Large intestine (tissue), 3 donors: ENCODE measurements around the gene DNM3. TPM values are rescaled to one million over a fixed set of nuclear protein-coding genes. Genes with fewer than 3 reads are reported as not detected.
A peak's percentile ranks its signal among the peaks of the same experiment; 100 is the strongest.

Experiments
- DNase-seq, 2 donors: peaks; one replicate each; pipeline versions ENCODE4 v3.0.0 to v3.0.0-alpha.2; 2013
- H3K27ac ChIP-seq: one replicate; pipeline ENCODE4 v1.5.1; 2013; ENCODE audit warnings: low read length
- H3K27me3 ChIP-seq: 2 replicates; pipeline ENCODE4 v1.6.1; 2013; ENCODE audit warnings: low read length; ENCODE audit not compliant: control insufficient read depth, insufficient read depth
- H3K36me3 ChIP-seq: 2 replicates; pipeline ENCODE4 v1.6.1; 2013; ENCODE audit warnings: low read length; ENCODE audit not compliant: control insufficient read depth, insufficient read depth
- H3K4me1 ChIP-seq: one replicate; pipeline ENCODE4 v1.6.1; 2013; ENCODE audit warnings: low read length; ENCODE audit not compliant: control insufficient read depth, insufficient read depth
- H3K4me3 ChIP-seq: one replicate; pipeline ENCODE4 v1.5.1; 2013; ENCODE audit warnings: low read length
- H3K9me3 ChIP-seq: one replicate; pipeline ENCODE4 v1.6.1; 2013; ENCODE audit warnings: mild to moderate bottlenecking, low read depth, low read length, moderate library complexity; ENCODE audit not compliant: control insufficient read depth
- WGBS: methylation state at CpG from one replicate; pipeline ENCODE4 v1.1.5; 2013; ENCODE audit warnings: low lambda C conversion rate; ENCODE audit not compliant: insufficient coverage; 5-methylcytosine and 5-hydroxymethylcytosine counted together
- polyA plus RNA-seq: library from polyadenylated mRNA; unstranded; fragments of 120-200 nt; gene quantifications from one replicate; pipeline ENCODE4 v1.2.1, GENCODE V29; 2013

DNM3 gene
- polyA plus RNA-seq, 1 donor, result 2.2 TPM

- Histone ChIP-seq H3K27me3 (no peaks in the 10 kb centered on the region), H3K4me3 (no peak overlapping the region), H3K27ac (no peak overlapping the region), H3K9me3 (no peaks in the 10 kb centered on the region), H3K36me3 (no peaks in the 10 kb centered on the region), H3K4me1 (peaks cover 3% of the 10 kb centered on the region)
- WGBS, result no CpG with 5 or more reads among the region's 4 CpGs
- DNase-seq, result no peak
These were observed 501.4 kb downstream of the DNM3 start for GRCh38 chr1:172342584-172343239.

GRCh38 chr1:172343240-172344160 lies 502.2 kb downstream of the DNM3 start:
- no peaks in the 10 kb centered on the region for H3K9me3 ChIP-seq
- H3K4me3 ChIP-seq, result no peak overlapping the region
- no peaks in the 10 kb centered on the region for H3K27me3 ChIP-seq
- peak overlapping the region; percentile 60 for H3K27ac ChIP-seq
- peaks cover 3% of the 10 kb centered on the region for H3K4me1 ChIP-seq
- DNase-seq, result peak; percentile 5 to 27
- no peaks in the 10 kb centered on the region for H3K36me3 ChIP-seq
- WGBS, result 73% methylated on average over 3 of the region's 11 CpGs

GRCh38 chr1:172344444-172344843 lies 503.1 kb downstream of the DNM3 start:
- H3K4me3 ChIP-seq, result no peak overlapping the region
- no peak overlapping the region for H3K27ac ChIP-seq
- 100% methylated on average over 2 of the region's 7 CpGs for WGBS
- no peaks in the 10 kb centered on the region for H3K36me3 ChIP-seq
- no peaks in the 10 kb centered on the region for H3K9me3 ChIP-seq
- no peak for DNase-seq
- no peaks in the 10 kb centered on the region for H3K27me3 ChIP-seq
- H3K4me1 ChIP-seq, result no peaks in the 10 kb centered on the region

GRCh38 chr1:172345077-172345476 lies 503.8 kb downstream of the DNM3 start:
- Histone ChIP-seq H3K27ac (no peak overlapping the region), H3K4me3 (no peak overlapping the region), H3K27me3 (no peaks in the 10 kb centered on the region), H3K9me3 (no peaks in the 10 kb centered on the region), H3K36me3 (no peaks in the 10 kb centered on the region), H3K4me1 (no peaks in the 10 kb centered on the region)
- DNase-seq, result no peak
- 80% methylated on average over 1 of the region's 1 CpG for WGBS

- no peaks in the 10 kb centered on the region for H3K36me3 ChIP-seq
- H3K27ac ChIP-seq, result no peak overlapping the region
- H3K27me3 ChIP-seq, result no peaks in the 10 kb centered on the region
- H3K4me1 ChIP-seq, result peaks cover 6% of the 10 kb centered on the region
- 100% methylated on average over 2 of the region's 3 CpGs for WGBS
- DNase-seq, result no peak
- no peak overlapping the region for H3K4me3 ChIP-seq
- no peaks in the 10 kb centered on the region for H3K9me3 ChIP-seq
These were observed 506.1 kb downstream of the DNM3 start for GRCh38 chr1:172347416-172347815.

- Histone ChIP-seq H3K36me3 (no peaks in the 10 kb centered on the region), H3K4me3 (no peak overlapping the region), H3K27me3 (no peaks in the 10 kb centered on the region), H3K9me3 (peaks cover 2% of the 10 kb centered on the region), H3K4me1 (peaks cover 13% of the 10 kb centered on the region), H3K27ac (no peak overlapping the region)
- DNase-seq, result no peak
These were observed 509.6 kb downstream of the DNM3 start for GRCh38 chr1:172350856-172351255.

- no peaks in the 10 kb centered on the region for H3K36me3 ChIP-seq
- H3K27ac ChIP-seq, result peak overlapping the region; percentile 68
- H3K9me3 ChIP-seq, result peaks cover 2% of the 10 kb centered on the region
- H3K4me1 ChIP-seq, result peaks cover 15% of the 10 kb centered on the region
- no peak for DNase-seq
- no peak overlapping the region for H3K4me3 ChIP-seq
- no peaks in the 10 kb centered on the region for H3K27me3 ChIP-seq
These were observed 510.0 kb downstream of the DNM3 start for GRCh38 chr1:172351346-172351745.

- Histone ChIP-seq H3K36me3 (no peaks in the 10 kb centered on the region), H3K27me3 (no peaks in the 10 kb centered on the region), H3K9me3 (peaks cover 2% of the 10 kb centered on the region), H3K27ac (peak overlapping the region; percentile 68), H3K4me1 (peaks cover 15% of the 10 kb centered on the region), H3K4me3 (no peak overlapping the region)
- peak; percentile 38 to 52 for DNase-seq
- WGBS, result no CpG with 5 or more reads among the region's 3 CpGs
These were observed 510.5 kb downstream of the DNM3 start for GRCh38 chr1:172351754-172352161.

GRCh38 chr1:172352435-172352834 lies 511.1 kb downstream of the DNM3 start:
- H3K9me3 ChIP-seq, result peaks cover 2% of the 10 kb centered on the region
- DNase-seq, result no peak
- H3K36me3 ChIP-seq, result no peaks in the 10 kb centered on the region
- H3K27me3 ChIP-seq, result no peaks in the 10 kb centered on the region
- peaks cover 18% of the 10 kb centered on the region for H3K4me1 ChIP-seq
- WGBS, result 60% methylated on average over 1 of the region's 1 CpG
- peak overlapping the region; percentile 68 for H3K27ac ChIP-seq
- no peak overlapping the region for H3K4me3 ChIP-seq

GRCh38 chr1:172354291-172355274 lies 513.3 kb downstream of the DNM3 start:
- H3K4me3 ChIP-seq, result no peak overlapping the region
- H3K9me3 ChIP-seq, result peaks cover 2% of the 10 kb centered on the region
- no peak for DNase-seq
- H3K36me3 ChIP-seq, result no peaks in the 10 kb centered on the region
- WGBS, result 95% methylated on average over 3 of the region's 5 CpGs
- peak overlapping the region; percentile 24 for H3K27ac ChIP-seq
- H3K4me1 ChIP-seq, result peaks cover 38% of the 10 kb centered on the region
- no peaks in the 10 kb centered on the region for H3K27me3 ChIP-seq
